PC-3 (cell line): ENCODE results near the gene PLXNA4.

Experiments used
- CTCF ChIP-seq: fragments of 300-600 bp; sonication (generic); conservative IDR thresholded peaks from 2 replicates; pipeline ENCODE4 v1.5.1; 2017; ENCODE audit warnings: antibody characterized with exemption, low read depth, mild to moderate bottlenecking, low read length
- EZH2 ChIP-seq: fragments of 300-600 bp; sonication (generic); IDR thresholded peaks from one replicate; pipeline ENCODE4 v1.6.1; 2017; ENCODE audit warnings: antibody characterized with exemption, mild to moderate bottlenecking, low read length; ENCODE audit not compliant: unreplicated experiment

DNA sequence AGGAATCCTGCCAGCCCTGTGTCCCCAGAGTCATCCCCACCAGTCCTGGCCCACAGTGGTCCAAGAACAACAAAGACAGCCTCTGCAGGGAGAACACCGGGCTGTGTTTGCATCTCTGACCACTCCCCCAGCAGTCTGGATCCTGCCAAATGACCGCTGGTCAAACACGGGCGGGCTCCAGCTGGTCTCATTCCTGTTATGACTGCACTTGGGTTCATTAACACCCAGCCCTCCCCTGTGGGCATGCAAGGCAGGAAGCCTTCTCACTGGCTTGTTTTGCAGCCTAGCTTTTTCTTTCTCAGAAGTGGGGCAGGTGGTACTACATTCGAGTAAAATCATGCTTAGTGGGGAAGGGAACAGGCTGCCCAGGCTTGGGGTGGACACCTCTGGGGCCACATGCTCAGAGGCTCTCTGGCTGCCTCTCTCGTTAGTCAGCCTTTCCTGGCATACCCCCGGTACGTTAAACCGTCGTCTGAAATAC, 190.0 kb downstream of the PLXNA4 start:
- TF ChIP-seq CTCF = no peak
- no peak for TF ChIP-seq EZH2
